Stimulated activated CD8-positive, alpha-beta memory T cell treated with anti-CD3 and anti-CD28 coated beads, Interleukin-15, amount 100 ng/mL, for 4 hours (primary cell): ENCODE data around the gene PRSS53.
A peak's percentile ranks its signal among the peaks of the same experiment; 100 is the strongest.

Experiments
- DNase-seq, 2 donors: peaks; one replicate each; pipeline ENCODE4 v3.0.0-alpha.2; 2020; ENCODE audit warnings: low read depth in 2 of 2

The PRSS53 gene

GRCh38 chr16:31094424-31095120 lies 5.8 kb upstream of the PRSS53 start, which contains the start of gene VKORC1:
Gene VKORC1, minus strand, starts transcription at chr16:31094797. Its CDS starts 68 bp downstream, at chr16:31094729.
- peak; percentile 62 to 70 for DNase-seq

- no peak for DNase-seq
Observed at GRCh38 chr16:31094088-31094423, 5.3 kb upstream of the PRSS53 start.

GRCh38 chr16:31093132-31093703 lies 4.5 kb upstream of the PRSS53 start:
- no peak for DNase-seq

- no peak for DNase-seq
Observed at GRCh38 chr16:31092330-31092729, 3.6 kb upstream of the PRSS53 start.

- DNase-seq, result no peak
Observed at GRCh38 chr16:31090540-31090939, 1.8 kb upstream of the PRSS53 start.

GRCh38 chr16:31089199-31089598 lies 456 bp upstream of the PRSS53 start:
- DNase-seq, result no peak

- no peak for DNase-seq
Observed at GRCh38 chr16:31087971-31088370, 772 bp downstream of the PRSS53 start.

GRCh38 chr16:31087481-31087880 lies 1.3 kb downstream of the PRSS53 start:
- no peak for DNase-seq

GRCh38 chr16:31086629-31086906 lies 2.2 kb downstream of the PRSS53 start:
- no peak for DNase-seq

GRCh38 chr16:31085873-31086628 lies 2.7 kb downstream of the PRSS53 start:
- no peak for DNase-seq

- no peak for DNase-seq
Observed at GRCh38 chr16:31085411-31085810, 3.3 kb downstream of the PRSS53 start.

- no peak for DNase-seq
Observed at GRCh38 chr16:31084584-31085302, 4.0 kb downstream of the PRSS53 start.

GRCh38 chr16:31083981-31084380 lies 4.8 kb downstream of the PRSS53 start:
- DNase-seq, result no peak

- DNase-seq, result no peak
Observed at GRCh38 chr16:31083556-31083955, 5.2 kb downstream of the PRSS53 start.

GRCh38 chr16:31083081-31083480 lies 5.7 kb downstream of the PRSS53 start:
- DNase-seq, result no peak

- DNase-seq, result no peak
Observed at GRCh38 chr16:31082368-31083045, 6.2 kb downstream of the PRSS53 start.

GRCh38 chr16:31081428-31082351 lies 7.1 kb downstream of the PRSS53 start:
- DNase-seq, result no peak

- DNase-seq, result no peak
Observed at GRCh38 chr16:31080756-31081419, 7.9 kb downstream of the PRSS53 start.

GRCh38 chr16:31080035-31080629 lies 8.6 kb downstream of the PRSS53 start:
- no peak for DNase-seq

GRCh38 chr16:31079342-31079944 lies 9.3 kb downstream of the PRSS53 start:
- DNase-seq, result no peak
